ENCODE data around the gene TNIK. TPM values are rescaled to one million over a fixed set of nuclear protein-coding genes. Genes with fewer than 3 reads are reported as not detected.

Gene TNIK
- total and polyA plus RNA-seq, 2 of the 13 experiments (the other 11 are each of a cell fraction or from before 2014, with no cell fraction given) = 0.15 to 0.22 TPM

DNA sequence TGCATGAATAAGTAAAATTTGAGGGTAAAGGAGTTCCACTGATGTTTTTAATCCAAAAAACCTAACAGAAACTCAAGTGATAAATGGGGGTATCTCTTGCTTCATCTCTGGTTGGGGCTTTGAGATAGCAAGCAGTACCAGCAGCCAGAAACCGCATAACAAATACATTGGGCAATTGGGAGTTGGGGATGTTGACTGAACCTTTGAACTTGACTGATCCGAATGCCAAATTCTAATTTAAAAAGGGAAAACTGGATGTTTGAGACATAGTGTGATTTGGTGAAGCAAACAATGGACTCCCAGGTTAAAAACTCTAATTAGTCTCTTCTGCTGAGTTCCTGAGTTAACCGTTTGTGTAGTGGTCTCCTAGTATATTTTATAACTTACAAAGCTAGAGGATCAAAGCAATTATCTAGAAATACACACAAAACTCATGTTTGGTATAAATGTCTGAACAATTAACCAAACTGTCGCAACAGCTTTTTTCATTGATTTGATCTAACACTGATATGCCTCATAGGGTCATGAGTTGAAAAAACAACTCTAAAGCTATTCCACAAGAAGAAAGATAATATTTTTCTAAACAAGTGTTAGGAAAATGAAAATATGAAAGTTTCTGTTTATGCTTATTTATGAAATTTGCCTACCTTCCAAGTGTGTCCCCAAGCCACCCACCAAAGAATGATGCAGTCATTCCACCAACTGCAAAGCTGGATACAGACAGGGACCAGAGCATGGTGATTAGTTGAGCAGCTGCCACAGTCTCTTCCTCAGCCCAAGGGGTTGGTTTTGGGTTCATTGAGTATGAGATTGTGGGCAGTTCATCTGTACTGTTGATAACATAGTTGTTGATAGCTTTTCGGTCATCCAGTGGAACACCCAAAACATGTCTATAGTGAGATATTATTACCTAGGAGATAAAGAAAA is 446.1 kb downstream of the TNIK start (continued):
- TF ChIP-seq DNMT3B (CRISPR knock-in tag; conservative IDR thresholded peaks at IDR 0.05) = no peak
- TF ChIP-seq MEF2D (CRISPR knock-in tag; IDR thresholded peaks at IDR 0.05) = peak; percentile 74; the same call in 1 of the 2 replicates
- TF ChIP-seq SIX4 (CRISPR knock-in tag; IDR thresholded peaks at IDR 0.05) = 0 out of 2 replicates have a peak, but pooled peaks have one; percentile 35
- TF ChIP-seq PHF21A (CRISPR knock-in tag; IDR thresholded peaks at IDR 0.05) = peak; percentile 81; the same call in 1 of the 2 replicates
- peak; percentile 81 for TF ChIP-seq ZNF644 (CRISPR knock-in tag; IDR thresholded peaks at IDR 0.05; ENCODE audit: low read depth)
- TF ChIP-seq ZNF878 (CRISPR knock-in tag; IDR thresholded peaks at IDR 0.05) = peak; percentile 67; the same call in 1 of the 2 replicates
- no peak for TF ChIP-seq SALL2 (CRISPR knock-in tag; IDR thresholded peaks at IDR 0.05)
- no peak for TF ChIP-seq GTF2F1 (IDR thresholded peaks at IDR 0.05; ENCODE audit: low read length)
- peak; percentile 91 for TF ChIP-seq PATZ1 (CRISPR knock-in tag; IDR thresholded peaks at IDR 0.05)
- 0 out of 2 replicates have a peak, but pooled peaks have one; percentile 43 for TF ChIP-seq ZBTB33 (CRISPR knock-in tag; IDR thresholded peaks at IDR 0.05)
- TF ChIP-seq, protein P1, sequence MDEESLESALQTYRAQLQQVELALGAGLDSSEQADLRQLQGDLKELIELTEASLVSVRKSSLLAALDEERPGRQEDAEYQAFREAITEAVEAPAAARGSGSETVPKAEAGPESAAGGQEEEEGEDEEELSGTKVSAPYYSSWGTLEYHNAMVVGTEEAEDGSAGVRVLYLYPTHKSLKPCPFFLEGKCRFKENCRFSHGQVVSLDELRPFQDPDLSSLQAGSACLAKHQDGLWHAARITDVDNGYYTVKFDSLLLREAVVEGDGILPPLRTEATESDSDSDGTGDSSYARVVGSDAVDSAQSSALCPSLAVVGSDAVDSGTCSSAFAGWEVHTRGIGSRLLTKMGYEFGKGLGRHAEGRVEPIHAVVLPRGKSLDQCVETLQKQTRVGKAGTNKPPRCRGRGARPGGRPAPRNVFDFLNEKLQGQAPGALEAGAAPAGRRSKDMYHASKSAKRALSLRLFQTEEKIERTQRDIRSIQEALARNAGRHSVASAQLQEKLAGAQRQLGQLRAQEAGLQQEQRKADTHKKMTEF (CRISPR knock-in tag; IDR thresholded peaks at IDR 0.05) = peak; percentile 95
- no peak for TF ChIP-seq GRHL1 (CRISPR knock-in tag; conservative IDR thresholded peaks at IDR 0.05)
- TF ChIP-seq NFE2L1 (CRISPR knock-in tag; IDR thresholded peaks at IDR 0.05; ENCODE audit: borderline replicate concordance) = no peak
- TF ChIP-seq NBN (conservative IDR thresholded peaks at IDR 0.05) = no peak
- TF ChIP-seq ZNF292 (CRISPR knock-in tag; IDR thresholded peaks at IDR 0.05; ENCODE audit: borderline replicate concordance, low read depth) = 0 out of 2 replicates have a peak, but pooled peaks have one; percentile 47
- peak; percentile 22; the same call in 1 of the 2 replicates for TF ChIP-seq ZSCAN9 (CRISPR knock-in tag; IDR thresholded peaks at IDR 0.05; ENCODE audit: borderline replicate concordance)
- 0 out of 2 replicates have a peak, but pooled peaks have one; percentile 49 for TF ChIP-seq SATB2 (CRISPR knock-in tag; IDR thresholded peaks at IDR 0.05)
- TF ChIP-seq GATA4 (IDR thresholded peaks at IDR 0.05; ENCODE audit: borderline replicate concordance, low read depth) = peak; percentile 96
- no peak for TF ChIP-seq ZNF441 (CRISPR knock-in tag; IDR thresholded peaks at IDR 0.05; ENCODE audit: borderline replicate concordance)
- peak; percentile 13; the same call in 1 of the 2 replicates for TF ChIP-seq ELF1 (CRISPR knock-in tag; IDR thresholded peaks at IDR 0.05)
- TF ChIP-seq, protein P2, sequence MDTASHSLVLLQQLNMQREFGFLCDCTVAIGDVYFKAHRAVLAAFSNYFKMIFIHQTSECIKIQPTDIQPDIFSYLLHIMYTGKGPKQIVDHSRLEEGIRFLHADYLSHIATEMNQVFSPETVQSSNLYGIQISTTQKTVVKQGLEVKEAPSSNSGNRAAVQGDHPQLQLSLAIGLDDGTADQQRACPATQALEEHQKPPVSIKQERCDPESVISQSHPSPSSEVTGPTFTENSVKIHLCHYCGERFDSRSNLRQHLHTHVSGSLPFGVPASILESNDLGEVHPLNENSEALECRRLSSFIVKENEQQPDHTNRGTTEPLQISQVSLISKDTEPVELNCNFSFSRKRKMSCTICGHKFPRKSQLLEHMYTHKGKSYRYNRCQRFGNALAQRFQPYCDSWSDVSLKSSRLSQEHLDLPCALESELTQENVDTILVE (CRISPR knock-in tag; IDR thresholded peaks at IDR 0.05) = peak; percentile 35; the same call in 1 of the 2 replicates

Measured in HepG2 (cell line).